Adrenal gland (tissue), 12 donors: Measurements from ENCODE around the gene DCP1A. TPM values are rescaled to one million over a fixed set of nuclear protein-coding genes. Genes with fewer than 3 reads are reported as not detected.

Experiments used
- DNase-seq, 7 donors: peaks; one replicate each; pipeline ENCODE4 v3.0.0-alpha.2; 2019 to 2020
- H3K27ac ChIP-seq, 5 donors: fragments of 200-600 bp; sonication (generic) in 4 of 5; 1 replicate in 3 of 5; 2 replicates in 2 of 5; pipeline versions ENCODE4 v1.5.1 to v1.8.0; 2016 to 2020; ENCODE audit warnings: mild to moderate bottlenecking in 1 of 5
- H3K27me3 ChIP-seq: fragments of 200-600 bp; 2 replicates; pipeline ENCODE4 v1.8.0; 2021
- H3K36me3 ChIP-seq, 2 donors: fragments of 200-600 bp; replicated peaks in 1 of 2; 1 replicate in 1 of 2; 2 replicates in 1 of 2; pipeline versions ENCODE4 v1.5.1 to v1.8.0; 2018 to 2022
- H3K4me1 ChIP-seq, 2 donors: fragments of 200-600 bp; replicated peaks in 1 of 2; 1 replicate in 1 of 2; 2 replicates in 1 of 2; pipeline versions ENCODE4 v1.5.1 to v1.8.0; 2018 to 2021
- H3K4me3 ChIP-seq, 4 donors: fragments of 200-600 bp; sonication (generic) in 3 of 4; one replicate each; pipeline ENCODE4 v1.5.1; 2016 to 2018
- H3K9me3 ChIP-seq, 3 donors: fragments of 200-600 bp; sonication (generic) in 1 of 3; replicated peaks in 1 of 3; 1 replicate in 2 of 3; 2 replicates in 1 of 3; pipeline versions ENCODE4 v1.5.1 to v1.8.0; 2016 to 2021
- POLR2A ChIP-seq, 2 donors: fragments of 450-650 bp; IDR thresholded peaks; one replicate each; pipeline ENCODE4 v1.6.1; 2017; ENCODE audit warnings: antibody characterized with exemption in 2 of 2, mild to moderate bottlenecking in 2 of 2, moderate library complexity in 1 of 2
- WGBS, 4 donors: extraction: QIAGEN DNeasy Blood & Tissue Kit in 2 of 4; methylation state at CpG; one replicate each; pipeline versions ENCODE4 v1.1.5 to v1.1.7; 2013 to 2017; 5-methylcytosine and 5-hydroxymethylcytosine counted together
- intact Hi-C, 2 donors: fragments of 100-400 bp; cut with DNase I; formaldehyde crosslinking; loops; one replicate each; pipeline versions ENCODE4 v1.14.1 to v1.15.0; 2022 to 2023
- polyA plus RNA-seq, 3 donors: library from polyadenylated mRNA; stranded (reverse); fragments of 200-250 nt in 2 of 3; fragments of 350-450 nt in 1 of 3; fragmentation: Illumina TruSeq in 1 of 3; extraction: RNeasy Lipid Tissue Mini Kit (QIAGEN cat#74804) in 1 of 3; gene quantifications; one replicate each; pipeline ENCODE4 v1.2.3, GENCODE V29; 2013 to 2014
- total RNA-seq, 9 donors: library from RNA; depleted of rRNA in 4 of 9; stranded (reverse); fragments of >200 nt in 4 of 9; fragments of 120-200 nt in 1 of 9; fragmentation: NEBNext Ultra II Directional in 1 of 9; extraction: Animal tissue kit (Norgen Biotek cat#: 25700) in 1 of 9; gene quantifications; one replicate each; pipeline versions ENCODE4 v1.1.0 to v1.2.4, GENCODE V29; 2013 to 2023
- TF ChIP-seq, protein P1 (sequence below), 6 experiments: fragments of 450-650 bp in 4 of 6; fragments of 200-600 bp in 2 of 6; sonication (generic) in 1 of 6; IDR thresholded peaks; 1 replicate in 5 of 6; 2 replicates in 1 of 6; pipeline versions ENCODE4 v1.5.1 to v1.8.0; 2016 to 2021; ENCODE audit warnings: antibody characterized with exemption in 6 of 6, mild to moderate bottlenecking in 2 of 6, moderate library complexity in 1 of 6
- donor health status: healthy with polysubstance abuse.
- donor health status: Bipolar disorder and iron deficiency.
- donor health status: DM: yes; HTN: yes; CAD: no.
- donor health status: DM: no; HTN: no; CAD: no.
- donor health status: DM: no; HTN: no; CAD: no.
- donor health status: DM: yes; HTN: yes; CAD: no.

DCP1A gene
- total and polyA plus RNA-seq, 12 donors: 9.3 to 31.0 (median 22.1) TPM

DNA sequence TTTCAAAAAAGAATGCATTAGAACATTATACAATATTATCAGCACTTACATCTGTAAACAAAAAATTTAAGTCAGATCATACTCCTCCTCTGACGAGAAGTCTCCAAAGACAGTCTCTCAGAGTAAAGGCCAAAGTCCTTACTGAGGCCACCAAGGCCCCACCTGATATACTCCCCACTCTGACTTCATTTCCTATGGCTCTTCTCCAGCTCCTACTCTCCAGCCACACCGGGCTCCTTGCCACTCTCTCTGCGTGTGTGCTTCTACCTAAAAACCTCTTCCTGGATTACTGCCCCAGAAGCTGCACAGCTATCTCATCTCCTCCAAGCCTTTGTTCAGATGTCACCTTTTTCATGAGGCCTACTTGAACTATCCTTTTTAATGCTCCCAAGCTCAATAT is 5.0 kb downstream of the DCP1A start:
- WGBS, 4 donors: 16 to 28% (median 23%) methylated on average over 3 of the region's 3 CpGs
- H3K9me3 ChIP-seq: no peaks in the 10 kb centered on the region
- no peak overlapping the region for H3K4me3 ChIP-seq
- intact Hi-C loops: loop anchor here in 1 of 2 donors (10.0 kb wide), 1 partner anchor 48 kb away; no protein-coding TSS in a partner anchor
- H3K27ac ChIP-seq: peak overlapping the region; percentile 31 to 71 (median 54)
- peak in 1 of 2 donors; percentile 38 for TF ChIP-seq POLR2A (IDR thresholded peaks at IDR 0.05)
- TF ChIP-seq, protein P1, sequence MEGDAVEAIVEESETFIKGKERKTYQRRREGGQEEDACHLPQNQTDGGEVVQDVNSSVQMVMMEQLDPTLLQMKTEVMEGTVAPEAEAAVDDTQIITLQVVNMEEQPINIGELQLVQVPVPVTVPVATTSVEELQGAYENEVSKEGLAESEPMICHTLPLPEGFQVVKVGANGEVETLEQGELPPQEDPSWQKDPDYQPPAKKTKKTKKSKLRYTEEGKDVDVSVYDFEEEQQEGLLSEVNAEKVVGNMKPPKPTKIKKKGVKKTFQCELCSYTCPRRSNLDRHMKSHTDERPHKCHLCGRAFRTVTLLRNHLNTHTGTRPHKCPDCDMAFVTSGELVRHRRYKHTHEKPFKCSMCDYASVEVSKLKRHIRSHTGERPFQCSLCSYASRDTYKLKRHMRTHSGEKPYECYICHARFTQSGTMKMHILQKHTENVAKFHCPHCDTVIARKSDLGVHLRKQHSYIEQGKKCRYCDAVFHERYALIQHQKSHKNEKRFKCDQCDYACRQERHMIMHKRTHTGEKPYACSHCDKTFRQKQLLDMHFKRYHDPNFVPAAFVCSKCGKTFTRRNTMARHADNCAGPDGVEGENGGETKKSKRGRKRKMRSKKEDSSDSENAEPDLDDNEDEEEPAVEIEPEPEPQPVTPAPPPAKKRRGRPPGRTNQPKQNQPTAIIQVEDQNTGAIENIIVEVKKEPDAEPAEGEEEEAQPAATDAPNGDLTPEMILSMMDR (IDR thresholded peaks at IDR 0.05): no peak
- H3K27me3 ChIP-seq: no peaks in the 10 kb centered on the region
- DNase-seq: peak; percentile 64 to 76 (median 71)
- H3K36me3 ChIP-seq: peaks cover 0 to 34% of the 10 kb centered on the region in 2 donors
- H3K4me1 ChIP-seq: peaks cover 19 to 51% of the 10 kb centered on the region in 2 donors

DNA sequence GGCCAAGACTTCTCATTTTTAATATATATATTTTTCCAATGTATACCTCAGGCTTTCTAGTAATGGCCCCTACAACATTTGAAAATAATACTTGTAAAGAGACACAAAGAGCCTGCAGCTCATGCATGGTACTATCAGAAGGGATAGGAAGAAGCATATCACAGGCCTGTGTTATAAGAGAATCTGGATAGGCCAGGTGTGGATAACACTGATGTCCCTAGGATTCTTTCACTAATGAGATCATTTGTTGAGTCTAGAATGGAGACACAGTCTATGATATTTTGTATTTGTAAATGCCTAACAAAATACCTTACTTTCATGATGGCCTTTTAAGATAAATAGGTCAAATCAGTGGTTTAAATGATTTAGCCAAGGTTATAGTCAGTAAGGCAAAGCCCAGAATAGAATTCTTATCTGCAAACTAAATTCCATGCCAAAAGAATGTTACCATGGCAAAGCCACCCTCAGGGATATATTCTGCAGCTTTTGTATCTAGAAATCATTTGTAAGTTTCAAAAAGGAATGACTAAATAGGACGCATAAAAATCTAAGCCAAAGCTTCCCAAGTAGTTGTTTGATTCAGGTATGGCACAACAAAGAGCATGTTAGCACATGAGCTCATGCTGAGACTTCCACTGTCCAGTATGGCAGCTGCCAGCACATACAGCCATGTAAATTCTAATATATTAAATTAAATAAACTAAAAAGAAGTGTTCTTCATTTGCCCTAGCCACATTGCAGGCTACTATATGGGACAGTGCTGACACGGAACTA is 10.0 kb downstream of the DCP1A start:
- intact Hi-C loops: no loop called here

DNA sequence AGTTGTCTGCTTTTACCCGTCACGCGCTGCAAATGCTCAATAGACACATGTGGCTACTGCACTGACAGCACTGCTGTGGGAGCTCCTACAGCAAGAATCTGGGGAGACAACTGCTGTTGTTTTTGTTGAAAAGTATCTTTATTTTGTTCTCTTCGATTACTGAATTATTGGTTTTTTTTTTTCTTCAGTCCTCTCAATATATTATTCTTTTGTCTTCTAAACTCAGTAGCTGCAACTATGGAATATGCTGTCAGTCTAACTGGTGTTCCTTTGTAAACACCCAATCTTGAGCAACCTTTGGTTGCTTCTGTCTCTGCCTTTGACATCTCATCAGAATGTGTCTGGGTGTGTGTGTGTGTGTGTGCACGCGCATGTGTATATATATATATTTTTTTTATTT is 12.6 kb downstream of the DCP1A start:
- intact Hi-C loops: no loop called here
- peaks cover 0 to 18% of the 10 kb centered on the region in 2 donors for H3K36me3 ChIP-seq

More for the DNA sequence above, 10.0 kb downstream of the DCP1A start:
- Histone ChIP-seq H3K27ac (peak overlapping the region; percentile 4 to 73 (median 60)), H3K27me3 (no peaks in the 10 kb centered on the region), H3K4me1 (peaks cover 13 to 29% of the 10 kb centered on the region in 2 donors), H3K9me3 (no peaks in the 10 kb centered on the region), H3K4me3 (no peak overlapping the region), H3K36me3 (peaks cover 0 to 39% of the 10 kb centered on the region in 2 donors)
- TF ChIP-seq, protein P1 (IDR thresholded peaks at IDR 0.05): no peak
- TF ChIP-seq POLR2A (IDR thresholded peaks at IDR 0.05): peak in 1 of 2 donors; percentile 29
- peak in 2 of 7 donors; percentile 37 to 45 for DNase-seq
- WGBS, 4 donors: 51 to 69% (median 65%) methylated on average over 2 of the region's 2 CpGs

DNA sequence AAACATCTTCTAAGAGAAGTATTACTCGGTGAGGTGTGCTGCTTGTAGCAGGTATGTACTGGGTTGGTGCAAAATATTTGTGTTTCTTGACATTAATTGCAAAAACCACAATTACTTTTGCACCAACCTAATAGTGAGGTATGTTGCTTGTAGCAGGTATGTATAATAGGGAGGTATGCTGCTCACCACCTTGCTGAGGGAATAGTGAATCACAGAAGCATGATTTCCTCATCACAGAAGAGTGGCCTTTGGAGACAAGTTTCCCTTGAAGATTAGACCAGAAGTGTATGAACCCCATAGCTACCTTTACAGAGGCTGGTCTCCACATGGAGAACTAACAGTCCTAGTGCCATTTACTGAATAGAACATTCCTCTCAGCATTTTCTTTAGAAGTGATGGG is 15.5 kb downstream of the DCP1A start:
- WGBS, 4 donors: 87 to 93% (median 92%) methylated on average over 1 of the region's 1 CpG
- intact Hi-C loops: no loop called here

More for the DNA sequence above, 12.6 kb downstream of the DCP1A start:
- Histone ChIP-seq H3K4me1 (peaks cover 11 to 44% of the 10 kb centered on the region in 2 donors), H3K27me3 (no peaks in the 10 kb centered on the region), H3K9me3 (no peaks in the 10 kb centered on the region), H3K27ac (no peak overlapping the region), H3K4me3 (no peak overlapping the region)
- WGBS, 4 donors: 95 to 97% (median 96%) methylated on average over 6 of the region's 6 CpGs
- TF ChIP-seq, protein P1 (IDR thresholded peaks at IDR 0.05): no peak
- no peak for TF ChIP-seq POLR2A (IDR thresholded peaks at IDR 0.05)
- DNase-seq: no peak

More for the DNA sequence above, 15.5 kb downstream of the DCP1A start:
- Histone ChIP-seq H3K9me3 (no peaks in the 10 kb centered on the region), H3K27me3 (no peaks in the 10 kb centered on the region), H3K36me3 (peaks cover 0 to 15% of the 10 kb centered on the region in 2 donors), H3K4me1 (peaks cover 11 to 49% of the 10 kb centered on the region in 2 donors), H3K4me3 (no peak overlapping the region), H3K27ac (no peak overlapping the region)
- TF ChIP-seq, protein P1 (IDR thresholded peaks at IDR 0.05): no peak
- TF ChIP-seq POLR2A (IDR thresholded peaks at IDR 0.05): no peak
- no peak for DNase-seq
